Activated CD4-positive, alpha-beta T cell treated with anti-CD3 and anti-CD28 coated beads for 4 hours (primary cell): ENCODE results near the gene HPCAL1.
A peak's percentile ranks its signal among the peaks of the same experiment; 100 is the strongest.

Experiments used
- DNase-seq, 2 donors: peaks; one replicate each; pipeline ENCODE4 v3.0.0-alpha.2; 2020

The HPCAL1 gene

DNA sequence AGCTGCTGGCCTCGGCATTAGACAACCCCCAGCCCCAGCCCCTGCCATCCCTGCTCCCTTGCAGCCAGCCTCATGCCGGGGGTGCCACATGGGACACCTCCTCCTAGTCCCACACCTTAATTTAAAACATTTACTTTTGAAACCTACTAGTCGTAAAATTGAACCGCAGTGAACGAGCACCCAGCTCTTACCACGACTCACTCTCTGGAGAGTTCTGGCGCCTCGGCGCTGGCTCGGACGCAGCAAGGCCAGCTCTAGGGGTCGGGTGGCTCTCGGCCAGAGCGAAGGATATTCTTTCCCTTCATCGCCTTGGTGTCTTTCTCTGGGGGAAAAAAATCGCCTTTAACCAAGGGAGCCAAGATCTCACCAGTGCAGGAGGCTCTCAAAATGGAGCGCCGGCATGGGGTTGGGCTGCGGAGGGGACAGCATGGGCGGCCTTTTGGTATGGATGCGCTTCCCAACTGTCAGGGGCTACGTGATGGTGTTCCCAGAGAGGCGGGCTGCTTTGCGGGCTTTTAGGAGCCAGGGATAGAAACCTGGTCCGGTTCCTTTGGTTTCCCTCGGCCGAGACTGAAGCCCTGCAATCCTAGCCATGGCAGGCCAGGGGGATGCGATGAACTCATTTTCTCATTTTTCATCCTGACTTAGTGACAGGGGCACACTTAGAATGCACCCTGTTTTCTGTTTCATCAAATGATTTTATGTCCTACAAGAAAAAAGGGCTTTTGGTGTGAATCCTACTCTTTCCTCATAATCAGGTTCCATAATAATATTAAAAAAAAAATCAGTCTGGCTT, 2.0 kb downstream of the HPCAL1 start:
- DNase-seq = no peak

- peak in 1 of 2 donors; percentile 26 for DNase-seq
Measured at GRCh38 chr2:10305254-10305635, 2.5 kb downstream of the HPCAL1 start.

GRCh38 chr2:10305715-10306114, 3.0 kb downstream of the HPCAL1 start:
- peak; percentile 46 to 48 for DNase-seq

DNA sequence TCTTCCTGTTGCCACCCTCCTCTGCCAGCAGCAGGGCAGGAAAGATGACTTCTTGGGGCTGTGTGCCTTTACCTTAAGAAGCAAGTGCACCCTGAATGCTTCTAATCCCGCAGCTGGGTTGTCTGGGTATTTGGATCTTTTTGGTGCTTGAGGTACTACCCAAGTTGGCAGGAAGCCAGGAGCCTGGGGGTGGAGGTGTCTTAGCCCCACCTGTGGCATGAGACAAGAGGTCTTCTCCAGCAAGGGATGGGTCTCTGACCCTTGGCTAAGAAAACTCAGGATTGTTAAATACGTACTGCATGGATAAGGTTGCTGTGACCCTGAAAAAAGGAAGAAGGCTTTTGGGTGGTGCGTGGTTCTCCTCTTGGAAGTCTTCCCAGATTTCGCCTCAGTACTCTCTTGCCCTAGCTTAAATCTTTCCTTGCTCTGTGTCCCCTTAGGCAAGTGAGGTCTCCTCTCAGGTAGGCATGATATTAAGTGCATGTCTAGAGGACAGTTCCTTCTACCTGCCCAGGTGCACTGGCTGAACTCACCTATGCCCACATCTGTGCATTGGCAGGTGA, 4.3 kb downstream of the HPCAL1 start:
- DNase-seq = no peak

DNA sequence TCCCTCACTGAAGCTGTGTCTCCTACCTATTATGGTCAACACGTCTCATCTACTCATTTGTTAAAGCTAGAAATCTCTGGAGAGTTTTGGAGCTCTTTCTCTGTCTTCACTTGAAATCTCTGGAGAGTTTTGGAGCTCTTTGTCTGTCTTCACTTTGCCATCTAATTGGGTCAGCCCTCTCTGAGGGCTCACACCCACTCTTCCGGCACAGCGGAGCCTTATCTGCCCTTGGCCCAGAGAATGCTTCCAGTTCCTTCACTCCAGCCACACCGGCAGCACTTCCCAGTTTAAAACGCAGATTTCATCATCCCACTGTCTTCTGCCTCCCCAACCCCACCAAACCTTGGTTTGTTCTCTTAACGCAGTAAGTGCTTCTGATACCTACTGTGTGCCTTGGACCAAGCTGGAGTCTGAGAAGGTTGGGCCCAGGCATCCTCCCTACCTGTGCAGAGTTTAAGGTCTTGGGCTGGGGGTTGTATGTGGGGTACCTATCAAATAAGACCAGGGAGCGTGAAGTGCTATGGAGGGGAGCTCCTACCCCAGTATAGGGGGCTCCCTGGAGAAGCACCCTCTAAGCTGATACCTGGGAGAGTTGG, 5.0 kb downstream of the HPCAL1 start:
- no peak for DNase-seq

DNA sequence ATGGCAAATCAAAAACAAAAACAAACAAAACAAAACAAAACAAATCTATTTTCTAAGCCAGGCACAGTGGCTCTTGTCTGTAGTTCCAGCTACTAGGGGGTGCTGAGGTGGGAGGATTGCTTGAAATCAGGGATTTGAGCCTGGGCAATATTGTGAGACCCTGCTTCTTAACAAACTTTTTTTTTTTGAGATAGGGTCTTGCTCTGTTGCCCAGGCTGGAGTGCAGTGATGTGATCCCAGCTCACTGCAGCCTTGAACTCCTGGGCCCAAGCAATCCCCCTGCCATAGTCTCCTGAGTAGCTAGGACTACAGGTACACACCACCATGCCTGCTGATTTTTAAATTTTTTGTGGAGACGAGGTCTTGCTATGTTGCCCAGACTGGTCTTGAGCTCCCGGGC, 6.2 kb downstream of the HPCAL1 start:
- no peak for DNase-seq

DNA sequence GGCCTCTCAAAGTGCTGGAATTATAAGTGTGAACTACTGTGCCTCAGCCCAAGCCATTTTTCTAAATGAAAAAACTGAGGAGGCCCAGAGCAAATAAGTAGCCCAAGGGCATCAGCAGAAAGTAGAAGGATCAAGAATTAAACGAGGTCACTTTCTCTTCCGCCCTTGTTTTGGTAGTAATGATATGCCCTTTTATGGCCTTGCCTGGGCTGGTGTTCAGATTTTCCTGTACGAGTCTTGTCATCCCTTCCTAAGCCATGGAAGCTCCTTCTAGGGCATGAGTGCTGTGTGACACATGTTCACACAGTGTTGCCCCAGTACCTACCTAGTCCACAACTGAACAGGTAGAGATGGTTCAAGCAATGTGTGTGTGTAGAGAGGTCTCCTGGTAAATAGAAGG, 6.6 kb downstream of the HPCAL1 start:
- DNase-seq = no peak

DNA sequence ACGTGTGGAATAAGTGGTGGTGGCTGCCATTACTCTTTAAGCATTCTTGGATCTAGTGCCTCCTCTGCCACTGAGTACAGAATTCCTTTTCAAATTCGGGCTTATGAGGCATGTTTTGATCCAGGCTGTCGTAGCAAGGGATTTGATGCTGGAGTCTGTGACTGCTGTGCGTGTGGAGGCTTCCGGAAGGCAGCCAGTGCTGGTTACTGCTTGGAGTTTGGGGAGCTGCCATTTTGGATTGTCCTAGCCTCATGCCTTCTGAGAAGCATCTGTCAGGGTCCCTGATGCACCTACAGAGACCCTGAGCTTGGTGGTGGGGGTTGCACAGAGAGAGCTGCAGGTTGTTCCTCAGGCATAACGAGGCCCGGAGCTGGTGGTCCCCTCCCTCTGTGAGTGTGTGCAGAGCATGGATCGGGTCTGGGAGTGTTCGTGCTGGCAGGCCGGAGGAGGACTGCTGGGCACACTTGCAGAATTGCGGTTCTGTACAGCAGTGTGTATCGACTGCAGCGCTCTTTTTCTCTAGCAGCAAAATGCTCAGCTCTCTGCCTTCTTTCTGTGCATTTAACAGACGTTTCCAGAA, 7.7 kb downstream of the HPCAL1 start:
- no peak for DNase-seq

DNA sequence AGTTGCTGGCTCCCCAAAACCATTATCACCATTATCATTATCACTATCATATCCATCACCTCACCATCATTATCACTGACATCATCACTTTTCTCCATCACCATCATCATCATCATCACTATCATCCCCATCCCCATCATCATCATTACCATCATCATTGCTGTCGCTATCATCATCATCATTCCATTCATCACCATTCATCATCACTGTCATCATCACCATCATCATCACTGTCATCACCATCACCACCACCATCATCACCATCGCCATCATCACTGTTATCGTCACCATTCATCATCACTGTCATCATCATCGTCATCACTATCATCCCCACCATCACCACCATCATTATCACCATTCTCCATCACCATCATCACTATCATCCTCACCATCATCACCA, 9.0 kb downstream of the HPCAL1 start:
- no peak for DNase-seq

DNA sequence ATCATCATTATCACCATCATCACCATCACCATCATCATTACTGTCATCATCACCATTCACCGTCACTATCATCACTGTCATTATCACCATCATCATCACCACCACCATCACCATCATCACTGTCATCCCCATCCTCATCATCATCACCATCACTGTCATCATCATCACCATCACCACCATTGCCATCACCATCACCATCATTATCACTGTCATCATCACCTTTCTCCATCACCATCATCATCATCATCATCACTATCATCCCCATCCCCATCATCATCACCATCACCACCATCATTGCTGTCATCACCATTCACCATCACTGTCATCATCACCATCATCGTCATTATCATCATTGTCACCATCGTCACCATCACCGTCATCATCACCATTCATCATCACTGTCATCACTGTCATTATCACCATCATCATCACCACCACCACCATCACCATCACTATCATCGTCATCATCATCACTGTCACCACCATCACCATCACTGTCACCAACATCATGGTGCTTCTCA, 9.8 kb downstream of the HPCAL1 start:
- no peak for DNase-seq

- no peak for DNase-seq
Measured at GRCh38 chr2:10316336-10316735, 13.6 kb downstream of the HPCAL1 start.

- no peak for DNase-seq
Measured at GRCh38 chr2:10316860-10317259, 14.2 kb downstream of the HPCAL1 start.

- no peak for DNase-seq
Measured at GRCh38 chr2:10317646-10318045, 14.9 kb downstream of the HPCAL1 start.

DNA sequence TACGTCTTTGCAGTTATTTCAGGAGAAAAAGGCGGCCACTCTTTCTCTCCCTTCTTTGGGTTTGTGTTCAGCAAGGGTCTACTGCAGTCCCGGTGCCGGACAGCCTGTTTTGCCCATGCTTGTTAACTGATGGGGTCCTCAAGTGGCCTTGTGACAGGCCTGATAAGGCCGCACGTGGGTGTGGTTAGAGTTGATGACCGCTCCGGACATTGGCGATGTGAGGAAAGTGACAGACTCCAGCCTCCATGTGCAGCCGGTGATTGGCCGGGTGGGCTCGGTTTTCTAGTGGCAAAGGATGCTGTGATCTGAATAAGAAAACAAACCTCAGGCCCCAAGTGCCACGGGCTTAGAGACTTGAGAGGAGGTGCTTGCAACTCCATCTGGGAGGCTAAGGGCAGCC, 15.6 kb downstream of the HPCAL1 start:
- no peak for DNase-seq

GRCh38 chr2:10319892-10320574, 17.3 kb downstream of the HPCAL1 start:
- no peak for DNase-seq

DNA sequence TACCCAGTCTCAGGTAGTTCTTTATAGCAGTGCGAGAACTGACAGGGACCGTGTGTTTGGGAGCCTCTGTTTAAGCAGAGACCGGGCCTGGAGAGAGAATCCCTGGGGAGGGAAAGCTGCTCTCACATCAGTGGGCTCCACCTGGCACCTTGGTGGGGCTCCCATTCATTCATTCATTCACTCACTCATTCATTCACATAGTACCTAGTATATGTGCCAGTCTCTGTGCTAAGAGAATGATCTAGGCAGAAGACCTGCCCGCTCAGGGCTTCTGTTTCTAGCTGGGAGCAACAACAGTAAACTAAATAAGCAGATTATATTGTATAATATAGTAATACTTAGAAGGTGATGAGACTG, 17.8 kb downstream of the HPCAL1 start:
- no peak for DNase-seq

DNA sequence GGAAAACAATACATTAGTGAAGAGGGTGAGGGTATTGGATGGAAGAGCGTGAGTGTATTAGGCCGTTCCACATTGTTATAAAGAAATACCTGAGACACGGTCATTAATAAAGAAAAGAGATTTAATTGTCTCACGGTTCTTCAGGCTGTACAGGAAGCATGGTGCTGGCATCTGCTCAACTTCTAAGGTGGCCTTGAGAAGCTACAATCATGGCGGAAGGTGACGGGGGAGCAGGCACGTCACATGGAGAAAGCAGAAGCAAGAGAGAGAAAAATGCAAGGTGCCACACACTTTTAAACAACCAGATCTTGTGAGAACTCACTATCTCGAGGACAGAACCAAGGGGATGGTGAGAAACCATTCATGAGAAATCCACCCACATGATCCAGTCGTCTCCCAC, 18.2 kb downstream of the HPCAL1 start:
- no peak for DNase-seq

DNA sequence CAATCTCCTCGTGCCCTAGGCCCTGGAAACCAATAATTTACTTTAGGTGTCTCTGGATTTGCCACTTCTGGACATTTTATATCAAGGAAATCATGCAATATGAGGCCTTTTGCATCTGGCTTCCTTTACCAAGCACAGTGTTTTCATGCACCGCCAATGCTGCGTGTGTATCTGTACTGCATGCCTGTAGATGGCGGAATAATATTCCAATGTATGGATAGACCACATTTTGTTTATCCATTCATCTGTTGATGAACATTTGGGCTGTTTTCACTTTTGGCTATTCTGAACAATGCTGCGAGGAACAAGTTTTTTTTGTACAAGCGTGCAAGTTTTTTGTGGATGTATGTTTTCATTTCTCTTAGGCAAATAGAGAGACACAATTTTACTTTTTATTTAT, 18.9 kb downstream of the HPCAL1 start:
- DNase-seq = no peak

- no peak for DNase-seq
Measured at GRCh38 chr2:10322481-10322880, 19.8 kb downstream of the HPCAL1 start.

- no peak for DNase-seq
Measured at GRCh38 chr2:10322973-10323372, 20.3 kb downstream of the HPCAL1 start.

- DNase-seq = no peak
Measured at GRCh38 chr2:10323535-10323934, 20.8 kb downstream of the HPCAL1 start.

DNA sequence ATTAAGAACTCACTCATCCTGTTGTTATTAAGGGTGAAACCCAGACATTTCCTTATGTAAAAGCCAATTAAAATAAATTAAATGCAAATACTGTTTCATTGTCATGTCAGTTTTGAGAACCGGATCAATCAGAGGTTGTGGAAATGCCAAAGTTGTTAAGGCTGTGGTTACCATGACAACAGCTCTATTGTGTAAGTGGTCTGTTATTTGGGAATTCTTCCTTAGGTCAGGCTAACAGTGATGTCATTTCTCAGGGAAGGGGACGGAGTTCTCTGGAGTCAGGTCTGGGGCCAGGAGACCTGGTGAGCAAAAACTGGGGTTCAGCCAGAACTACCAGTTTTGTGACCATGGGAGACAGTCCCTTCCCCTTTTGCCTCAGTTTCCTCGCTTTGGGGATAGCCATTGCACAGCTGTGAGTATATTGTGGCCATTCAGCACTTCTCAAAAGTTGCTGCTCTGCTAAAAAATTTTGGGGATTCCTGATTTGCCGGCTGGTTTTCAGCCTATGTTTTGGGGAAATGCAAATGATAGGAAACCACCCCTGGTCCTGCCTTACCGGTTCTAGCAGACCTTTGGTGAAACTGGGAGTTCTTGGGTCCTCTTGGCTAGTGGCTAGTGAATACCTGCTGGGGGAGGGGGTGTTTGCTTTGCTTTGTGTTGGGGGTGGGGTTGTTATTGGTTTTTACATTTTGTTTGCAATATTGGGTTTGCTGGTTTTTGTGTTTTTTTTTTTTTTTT, 21.6 kb downstream of the HPCAL1 start:
- no peak for DNase-seq
